GM10266 (cell line): ENCODE results near the gene DMPK.
"Not testable (repeated sequence)": the region's sequence is repeated elsewhere in the genome, so short reads cannot be mapped to it uniquely, and the experiment has no call there.

ENCODE experiments used
- DNase-seq: peaks from one replicate; pipeline ENCODE4 v3.0.0; 2012; ENCODE audit errors: extremely low spot score
- TF ChIP-seq, protein P1 (sequence below): IDR thresholded peaks from 2 replicates; pipeline ENCODE4 v1.5.1; 2012; ENCODE audit warnings: mild to moderate bottlenecking, low read depth; ENCODE audit not compliant: control insufficient read depth, insufficient read depth; ENCODE audit errors: missing control alignments

DMPK gene

DNA sequence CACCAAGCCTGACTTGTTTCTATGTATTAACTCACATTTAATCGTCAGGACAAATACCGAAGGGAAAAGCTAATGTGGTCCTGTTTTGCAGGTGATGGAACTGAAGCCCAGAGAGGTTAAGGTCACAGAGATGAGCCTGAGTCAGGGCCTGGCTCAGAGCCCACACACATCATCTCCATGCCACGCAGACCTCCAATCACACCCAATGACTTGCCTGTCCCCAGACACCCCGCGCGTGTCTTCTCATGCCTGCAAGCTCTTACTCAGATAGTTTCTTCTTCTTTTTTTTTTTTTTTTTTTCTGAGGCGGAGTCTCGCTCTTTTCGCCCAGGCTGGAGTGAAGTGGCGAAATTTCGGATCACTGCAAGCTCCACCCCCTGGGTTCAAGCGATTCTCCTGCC, 29.7 kb downstream of the DMPK start:
- DNase-seq: no peak
- TF ChIP-seq, protein P1, sequence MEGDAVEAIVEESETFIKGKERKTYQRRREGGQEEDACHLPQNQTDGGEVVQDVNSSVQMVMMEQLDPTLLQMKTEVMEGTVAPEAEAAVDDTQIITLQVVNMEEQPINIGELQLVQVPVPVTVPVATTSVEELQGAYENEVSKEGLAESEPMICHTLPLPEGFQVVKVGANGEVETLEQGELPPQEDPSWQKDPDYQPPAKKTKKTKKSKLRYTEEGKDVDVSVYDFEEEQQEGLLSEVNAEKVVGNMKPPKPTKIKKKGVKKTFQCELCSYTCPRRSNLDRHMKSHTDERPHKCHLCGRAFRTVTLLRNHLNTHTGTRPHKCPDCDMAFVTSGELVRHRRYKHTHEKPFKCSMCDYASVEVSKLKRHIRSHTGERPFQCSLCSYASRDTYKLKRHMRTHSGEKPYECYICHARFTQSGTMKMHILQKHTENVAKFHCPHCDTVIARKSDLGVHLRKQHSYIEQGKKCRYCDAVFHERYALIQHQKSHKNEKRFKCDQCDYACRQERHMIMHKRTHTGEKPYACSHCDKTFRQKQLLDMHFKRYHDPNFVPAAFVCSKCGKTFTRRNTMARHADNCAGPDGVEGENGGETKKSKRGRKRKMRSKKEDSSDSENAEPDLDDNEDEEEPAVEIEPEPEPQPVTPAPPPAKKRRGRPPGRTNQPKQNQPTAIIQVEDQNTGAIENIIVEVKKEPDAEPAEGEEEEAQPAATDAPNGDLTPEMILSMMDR: no peak

DNA sequence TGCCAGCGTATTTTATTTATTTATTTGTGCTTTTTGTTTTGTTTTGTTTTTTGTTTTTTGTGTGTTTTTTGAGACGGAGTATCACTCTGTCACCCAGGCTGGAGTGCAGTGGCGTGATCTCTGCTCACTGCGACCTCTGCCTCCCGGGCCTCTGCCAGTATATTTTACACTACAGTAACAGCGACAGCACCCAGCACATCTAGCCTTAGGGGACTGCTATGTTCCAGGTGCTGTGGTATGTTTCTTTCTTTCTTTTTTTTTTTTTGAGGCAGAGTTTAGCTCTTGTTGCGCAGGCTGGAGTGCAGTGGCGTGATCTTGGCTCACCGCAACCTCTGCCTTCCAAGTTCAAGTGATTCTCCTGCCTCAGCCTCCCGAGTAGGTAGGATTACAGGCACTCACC, 30.8 kb downstream of the DMPK start:
- not testable (repeated sequence) for DNase-seq

DNA sequence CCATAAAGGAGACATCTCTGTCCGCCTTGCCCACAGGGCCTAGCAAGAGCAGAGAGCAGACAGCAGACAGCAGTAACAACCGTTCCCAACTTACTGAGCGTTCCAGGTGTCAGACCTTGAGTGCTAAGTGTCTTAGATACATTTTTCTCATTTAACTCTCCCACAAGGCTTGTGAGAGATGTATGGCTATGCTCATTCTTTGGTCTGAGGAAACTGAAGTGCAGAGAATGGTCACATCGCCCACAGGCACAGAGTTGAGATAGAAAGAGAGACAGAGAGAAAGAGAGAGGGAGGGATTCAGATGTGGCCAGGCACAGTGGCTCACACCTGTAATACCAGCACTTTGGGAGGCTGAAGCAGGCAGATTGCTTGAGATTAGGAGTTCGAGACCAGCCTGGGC, 34.8 kb downstream of the DMPK start:
- DNase-seq: no peak
- TF ChIP-seq, protein P1: no peak

DNA sequence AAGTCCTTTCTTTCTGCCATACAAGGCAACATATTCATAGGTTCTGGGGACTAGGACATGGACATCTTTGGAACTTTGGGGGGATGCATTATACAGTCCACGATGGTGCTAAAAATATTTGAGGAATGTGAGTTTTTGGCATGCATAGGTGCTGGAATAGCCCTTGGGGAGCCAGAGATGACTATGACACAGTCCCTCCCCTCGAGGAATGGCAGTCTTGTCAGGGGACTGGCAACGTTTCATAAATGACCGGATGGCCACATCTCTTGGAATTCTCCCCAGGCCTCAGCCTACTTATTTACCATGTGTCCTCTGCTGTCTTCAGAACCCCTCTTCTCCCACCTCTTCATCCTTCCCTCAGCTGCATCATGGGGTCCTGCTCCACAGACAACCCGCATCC, 35.4 kb downstream of the DMPK start:
- TF ChIP-seq, protein P1: no peak
- DNase-seq: no peak

DNA sequence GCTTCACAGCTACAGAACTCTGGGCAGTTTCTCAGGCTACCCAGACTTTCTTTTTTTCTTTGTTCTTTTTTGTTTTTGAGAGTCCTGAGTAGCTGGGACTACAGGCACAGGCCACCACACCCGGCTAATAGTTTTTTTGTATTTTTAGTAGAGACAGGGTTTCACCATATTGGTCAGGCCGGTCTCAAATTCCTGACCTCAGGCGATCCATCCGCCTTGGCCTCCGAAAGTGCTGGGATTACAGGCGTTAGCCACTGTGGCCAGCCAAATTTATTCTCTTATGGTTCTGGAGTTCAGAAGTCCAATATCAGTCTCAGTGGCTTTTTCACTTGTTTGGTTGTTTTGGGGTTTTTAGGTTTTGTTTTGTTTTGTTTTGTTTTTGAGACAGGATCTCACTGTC, 36.7 kb downstream of the DMPK start:
- TF ChIP-seq, protein P1: no peak
- DNase-seq: no peak

DNA sequence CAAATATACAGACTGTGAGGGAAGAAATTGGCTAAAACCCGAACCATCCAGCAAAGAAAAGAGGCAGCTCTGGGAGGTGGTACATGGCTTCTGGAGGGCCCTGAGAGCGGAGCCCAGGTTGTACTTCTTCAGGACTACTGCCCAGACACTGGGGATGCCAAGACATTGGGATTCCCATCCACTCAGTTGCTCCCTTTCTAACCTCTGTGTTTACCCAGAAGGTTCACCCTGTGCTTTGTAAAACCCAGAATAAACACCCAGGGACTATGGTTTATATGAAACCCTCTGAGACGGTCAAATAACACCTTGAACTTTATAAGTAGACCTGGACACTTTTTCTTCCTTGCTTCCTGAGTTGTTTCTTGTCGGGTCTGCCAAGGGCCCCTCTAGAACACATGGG, 39.3 kb downstream of the DMPK start:
- TF ChIP-seq, protein P1: no peak
- no peak for DNase-seq

DNA sequence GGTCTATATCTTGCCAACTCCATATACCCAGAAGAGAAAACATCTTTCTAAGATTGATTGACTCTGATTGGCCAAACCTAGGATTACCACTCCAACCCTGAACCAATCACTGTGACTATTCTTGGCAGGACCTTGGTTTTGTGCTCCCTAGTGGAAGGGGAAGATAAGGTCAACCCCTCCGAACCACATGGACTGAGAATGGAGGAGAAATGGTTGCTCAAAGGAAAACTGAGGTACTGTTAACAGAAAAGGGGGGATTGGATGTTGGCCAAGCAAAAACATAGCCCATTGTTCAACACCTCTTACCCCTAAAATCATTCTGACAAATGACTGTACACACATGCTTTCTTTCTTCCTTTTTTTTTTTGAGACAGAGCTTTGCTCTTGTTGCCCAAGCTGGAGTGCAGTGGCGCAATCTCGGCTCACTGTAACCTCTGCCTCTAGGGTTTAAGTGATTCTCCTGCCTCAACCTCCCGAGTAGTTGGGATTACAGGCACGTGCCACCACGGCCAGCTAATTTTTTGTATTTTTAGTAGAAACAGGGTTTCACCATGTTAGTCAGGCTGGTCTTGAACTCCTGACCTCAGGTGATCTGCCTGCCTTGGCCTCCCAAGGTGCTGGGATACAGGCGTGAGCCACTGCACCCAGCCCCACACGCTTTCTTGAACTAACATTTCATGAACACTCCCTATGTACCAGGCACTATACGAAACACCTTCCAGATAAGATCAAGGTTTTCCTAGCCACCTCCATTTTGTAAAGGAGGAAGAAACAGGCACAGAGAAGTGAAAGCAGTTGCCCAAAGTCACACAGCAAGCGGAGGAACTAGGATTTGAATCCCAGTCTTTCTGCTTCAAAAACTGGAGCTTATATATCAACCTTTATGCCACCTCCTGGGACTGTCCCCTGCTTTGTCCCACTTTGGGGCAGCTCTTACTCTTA, 42.5 kb downstream of the DMPK start:
- TF ChIP-seq, protein P1: no peak

More for the DNA sequence above, 42.5 kb downstream of the DMPK start:
- DNase-seq: no peak
